ENCODE results near the gene UBE2F.

The UBE2F gene

GRCh38 chr2:238027058-238027457 is 60.2 kb downstream of the UBE2F start:
- Histone ChIP-seq H3K36me3 (peaks cover 40% of the 10 kb centered on the region), H3K4me1 (ENCODE audit: control insufficient read depth in 1 of 2, insufficient read depth in 1 of 2, low read depth in 1 of 2, low read length in 1 of 2) (peaks cover 13 to 15% of the 10 kb centered on the region in 2 experiments), H3K27me3 (no peaks in the 10 kb centered on the region), H3K9me3 (no peaks in the 10 kb centered on the region), H3K27ac (peak overlapping the region; percentile 63), H3K4me3 (ENCODE audit: low read depth in 1 of 2, low read length in 1 of 2) (no peak overlapping the region)
- no peak for TF ChIP-seq CTCF (IDR thresholded peaks at IDR 0.05)

- no peak for TF ChIP-seq CTCF (IDR thresholded peaks at IDR 0.05)
- Histone ChIP-seq H3K4me1 (ENCODE audit: control insufficient read depth in 1 of 2, insufficient read depth in 1 of 2, low read depth in 1 of 2, low read length in 1 of 2) (peaks cover 13 to 15% of the 10 kb centered on the region in 2 experiments), H3K4me3 (ENCODE audit: low read depth in 1 of 2, low read length in 1 of 2) (no peak overlapping the region), H3K9me3 (no peaks in the 10 kb centered on the region), H3K36me3 (peaks cover 47% of the 10 kb centered on the region), H3K27ac (peak overlapping the region; percentile 63), H3K27me3 (no peaks in the 10 kb centered on the region)
These were observed 61.0 kb downstream of the UBE2F start for GRCh38 chr2:238027591-238028415.

- H3K27me3 ChIP-seq = no peaks in the 10 kb centered on the region
- H3K27ac ChIP-seq = no peak overlapping the region
- H3K4me3 ChIP-seq (ENCODE audit: low read depth in 1 of 2, low read length in 1 of 2) = no peak overlapping the region
- H3K4me1 ChIP-seq (ENCODE audit: control insufficient read depth in 1 of 2, insufficient read depth in 1 of 2, low read depth in 1 of 2, low read length in 1 of 2) = peaks cover 13 to 15% of the 10 kb centered on the region in 2 experiments
- no peaks in the 10 kb centered on the region for H3K9me3 ChIP-seq
- TF ChIP-seq CTCF (IDR thresholded peaks at IDR 0.05) = no peak
- peaks cover 61% of the 10 kb centered on the region for H3K36me3 ChIP-seq
These were observed 63.0 kb downstream of the UBE2F start for GRCh38 chr2:238029853-238030252.

- TF ChIP-seq CTCF (IDR thresholded peaks at IDR 0.05) = no peak
- H3K27me3 ChIP-seq = no peaks in the 10 kb centered on the region
- H3K4me1 ChIP-seq (ENCODE audit: control insufficient read depth in 1 of 2, insufficient read depth in 1 of 2, low read depth in 1 of 2, low read length in 1 of 2) = peaks cover 13 to 15% of the 10 kb centered on the region in 2 experiments
- no peaks in the 10 kb centered on the region for H3K9me3 ChIP-seq
- peaks cover 59% of the 10 kb centered on the region for H3K36me3 ChIP-seq
- no peak overlapping the region for H3K4me3 ChIP-seq (ENCODE audit: low read depth in 1 of 2, low read length in 1 of 2)
- no peak overlapping the region for H3K27ac ChIP-seq
These were observed 63.8 kb downstream of the UBE2F start for GRCh38 chr2:238030422-238031155.

GRCh38 chr2:238031751-238032150 is 64.9 kb downstream of the UBE2F start:
- peaks cover 64% of the 10 kb centered on the region for H3K36me3 ChIP-seq
- no peaks in the 10 kb centered on the region for H3K9me3 ChIP-seq
- no peak for TF ChIP-seq CTCF (IDR thresholded peaks at IDR 0.05)
- H3K27me3 ChIP-seq = no peaks in the 10 kb centered on the region
- no peak overlapping the region for H3K4me3 ChIP-seq (ENCODE audit: low read depth in 1 of 2, low read length in 1 of 2)
- peaks cover 13 to 15% of the 10 kb centered on the region in 2 experiments for H3K4me1 ChIP-seq (ENCODE audit: control insufficient read depth in 1 of 2, insufficient read depth in 1 of 2, low read depth in 1 of 2, low read length in 1 of 2)
- no peak overlapping the region for H3K27ac ChIP-seq
